HG03095 (cell line): ENCODE data around the gene SPRR5.
A peak's percentile ranks its signal among the peaks of the same experiment; 100 is the strongest.

Source experiments
- ATAC-seq: cut with Tn5 transposase; IDR thresholded peaks from one replicate; pipeline ENCODE4 v1.9.1; 2021; ENCODE audit warnings: moderate library complexity; ENCODE audit not compliant: unreplicated experiment

Gene SPRR5

DNA sequence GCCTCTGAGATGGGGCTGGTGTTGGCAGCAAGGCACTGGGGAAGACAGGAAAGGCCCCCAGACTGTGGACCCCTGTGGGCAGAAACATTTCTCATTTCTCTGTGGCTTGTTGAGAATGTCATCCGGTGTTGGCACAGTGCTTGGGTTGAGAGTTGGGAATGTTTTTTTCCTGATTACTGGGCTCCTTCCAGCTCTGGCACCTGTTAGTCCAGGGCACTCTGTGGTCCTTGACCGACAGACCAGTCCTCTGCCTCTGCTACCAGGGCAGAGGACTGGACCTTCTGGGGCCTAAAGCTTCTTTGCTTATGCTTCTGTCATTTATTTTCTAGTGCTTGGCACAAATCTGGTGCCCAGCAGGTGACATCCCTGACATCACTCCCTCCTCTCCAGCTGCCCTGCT, 4.8 kb upstream of the SPRR5 start:
- no peak for ATAC-seq

GRCh38 chr1:152946248-152946647, 758 bp upstream of the SPRR5 start:
- ATAC-seq: no peak

DNA sequence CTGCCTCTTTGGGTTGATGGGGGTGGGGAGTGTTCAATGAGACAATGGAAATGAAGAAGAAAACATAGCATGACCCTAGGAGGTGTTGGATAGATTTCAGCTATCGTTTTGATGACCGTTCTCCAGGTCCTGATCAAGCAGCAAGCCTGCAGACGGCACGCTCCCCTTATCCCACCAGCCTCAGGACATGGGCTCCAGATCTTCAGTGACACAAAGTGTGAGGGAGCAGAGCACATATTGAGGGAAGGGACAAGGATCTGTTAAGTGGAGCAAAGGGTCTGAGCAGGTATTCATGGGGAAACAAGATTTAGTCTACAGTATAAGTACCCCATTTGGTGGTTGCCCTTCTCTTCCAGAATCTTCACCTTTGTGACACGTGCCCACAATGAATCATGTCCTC, 4.7 kb downstream of the SPRR5 start:
- no peak for ATAC-seq

- no peak for ATAC-seq
Observed at GRCh38 chr1:152953761-152954160, 6.8 kb downstream of the SPRR5 start.

GRCh38 chr1:152954436-152954835, 7.4 kb downstream of the SPRR5 start:
- ATAC-seq: no peak

DNA sequence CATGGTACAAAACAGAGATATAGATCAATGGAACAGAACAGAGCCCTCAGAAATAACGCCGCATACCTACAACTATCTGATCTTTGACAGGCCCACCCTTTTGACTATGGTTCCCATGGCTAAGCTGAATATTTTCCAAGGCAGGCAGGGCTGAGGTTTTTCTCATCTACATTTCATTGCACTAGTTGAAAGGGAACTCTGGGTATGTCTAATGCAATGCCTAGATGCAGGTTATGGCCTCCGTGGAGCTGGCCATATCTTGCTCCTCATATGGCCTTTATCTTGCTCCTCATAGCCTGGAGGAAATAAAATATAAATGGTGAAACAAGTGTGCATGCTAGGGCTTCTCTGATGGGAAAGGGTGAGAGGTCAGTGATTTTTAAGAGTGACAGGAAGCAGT, 10.6 kb downstream of the SPRR5 start:
- ATAC-seq: no peak

DNA sequence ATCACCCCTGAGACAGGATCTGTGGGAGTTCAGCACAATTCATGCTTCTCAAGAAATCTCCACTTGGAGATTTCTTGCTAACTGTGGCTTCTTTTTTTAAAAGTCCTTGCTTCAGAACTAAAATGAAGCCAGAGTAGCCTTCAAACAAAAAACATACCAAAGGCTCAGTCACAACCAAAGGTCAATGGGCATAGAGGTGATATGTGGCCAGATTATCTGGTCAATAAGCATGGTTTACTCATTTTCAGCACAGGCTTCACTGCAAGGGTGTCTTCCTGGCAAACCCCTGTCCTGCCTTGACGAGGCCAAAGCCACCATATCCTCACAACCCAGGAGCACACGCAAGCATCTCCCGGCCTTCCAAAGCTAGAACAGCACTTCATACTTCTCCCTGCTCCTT, 12.3 kb downstream of the SPRR5 start:
- ATAC-seq: no peak

GRCh38 chr1:152959801-152960451, 12.9 kb downstream of the SPRR5 start:
- no peak for ATAC-seq

DNA sequence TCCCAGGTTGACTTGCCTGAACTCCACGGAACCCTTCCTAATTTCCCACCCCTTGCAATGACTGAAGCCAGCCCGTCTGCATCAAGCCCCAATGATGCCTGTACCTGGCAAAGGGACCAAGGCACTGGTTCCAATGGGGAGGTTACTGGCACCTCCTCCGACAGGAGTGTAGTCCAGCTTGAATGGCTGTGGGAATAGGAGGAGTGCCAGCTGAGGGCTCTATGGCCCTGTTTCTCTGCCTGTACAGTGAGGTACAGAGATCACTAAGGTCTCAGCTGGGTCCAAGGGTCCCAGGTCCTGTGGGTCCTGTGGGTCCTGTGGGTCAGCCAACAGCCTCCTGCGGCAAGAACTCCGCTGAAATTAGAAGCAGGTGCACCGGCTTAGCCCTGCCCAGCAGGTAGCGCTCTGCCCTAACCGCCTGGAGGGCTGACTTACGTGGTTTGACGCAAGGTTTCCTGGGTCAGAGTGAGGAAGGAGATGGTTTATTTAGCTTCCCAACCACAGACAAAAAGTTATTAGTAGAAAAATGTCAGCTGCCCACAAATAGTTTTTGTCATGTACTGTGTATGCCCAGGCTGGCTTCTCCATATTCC, 13.5 kb downstream of the SPRR5 start:
- no peak for ATAC-seq

DNA sequence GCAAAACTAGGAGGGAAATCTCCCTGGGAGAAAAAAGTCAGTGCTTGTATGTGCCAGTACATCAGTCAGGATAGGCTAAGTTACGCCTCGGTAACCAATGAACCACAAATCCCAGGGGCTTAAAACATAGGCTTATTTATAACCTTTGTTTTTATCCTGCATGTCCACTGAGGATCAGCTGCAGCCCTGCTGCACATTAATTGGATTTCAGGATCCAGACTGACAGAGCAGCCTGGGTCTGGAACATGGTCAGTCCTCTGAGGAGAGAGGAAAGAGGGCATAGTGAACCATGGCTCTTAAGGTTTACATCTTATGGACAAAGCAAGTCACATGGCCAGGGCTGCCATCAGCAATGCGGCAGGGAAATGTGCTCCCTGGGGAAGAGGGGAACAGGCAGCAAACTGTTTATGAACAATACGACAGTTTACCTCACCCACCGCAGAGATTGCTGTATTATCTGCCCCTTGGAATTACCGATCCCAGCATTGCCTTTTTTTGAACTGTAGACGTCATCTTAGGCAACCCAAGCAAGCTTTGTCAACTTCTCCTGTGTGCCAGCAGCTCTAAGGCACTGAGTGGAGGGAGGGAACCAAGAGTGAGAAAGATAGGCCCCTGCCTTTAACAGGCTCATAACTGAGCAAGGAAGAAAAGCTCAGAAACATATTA, 14.4 kb downstream of the SPRR5 start:
- ATAC-seq: no peak

- no peak for ATAC-seq
Observed at GRCh38 chr1:152962876-152963415, 15.9 kb downstream of the SPRR5 start.

GRCh38 chr1:152964536-152964935, 17.5 kb downstream of the SPRR5 start:
- no peak for ATAC-seq

- no peak for ATAC-seq
Observed at GRCh38 chr1:152965853-152966252, 18.8 kb downstream of the SPRR5 start.

DNA sequence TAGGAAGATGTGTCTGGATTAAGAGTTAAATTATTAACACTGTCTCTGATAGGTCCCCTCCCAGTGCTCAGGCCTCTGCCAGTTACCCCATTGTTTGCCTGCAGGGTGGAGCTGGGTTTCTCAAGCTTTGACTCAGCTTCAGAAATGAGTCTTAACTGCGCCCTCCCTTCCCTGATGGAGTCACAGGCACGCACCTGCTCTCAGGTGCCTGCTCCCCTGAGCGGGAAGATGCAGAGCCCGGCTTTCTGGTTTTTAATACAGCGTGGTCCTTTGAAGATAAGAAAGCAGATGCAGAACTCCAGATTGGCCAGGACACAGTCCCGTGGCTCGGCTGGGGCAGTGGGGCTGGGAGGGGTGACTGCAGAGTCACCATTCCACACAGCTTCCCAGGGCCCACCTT, 20.2 kb downstream of the SPRR5 start:
- no peak for ATAC-seq

GRCh38 chr1:152968248-152968647, 21.2 kb downstream of the SPRR5 start:
- ATAC-seq: peak; percentile 71

- no peak for ATAC-seq
Observed at GRCh38 chr1:152969036-152969435, 22.0 kb downstream of the SPRR5 start.

GRCh38 chr1:152970495-152970894, 23.5 kb downstream of the SPRR5 start, which contains the start of gene SPRR4:
Gene SPRR4, plus strand, starts transcription at chr1:152970648. Its CDS starts 1,243 bp downstream, at chr1:152971891.
- ATAC-seq: no peak

GRCh38 chr1:152972196-152972886, 25.3 kb downstream of the SPRR5 start:
- no peak for ATAC-seq

- ATAC-seq: no peak
Observed at GRCh38 chr1:152976688-152977087, 29.7 kb downstream of the SPRR5 start.

DNA sequence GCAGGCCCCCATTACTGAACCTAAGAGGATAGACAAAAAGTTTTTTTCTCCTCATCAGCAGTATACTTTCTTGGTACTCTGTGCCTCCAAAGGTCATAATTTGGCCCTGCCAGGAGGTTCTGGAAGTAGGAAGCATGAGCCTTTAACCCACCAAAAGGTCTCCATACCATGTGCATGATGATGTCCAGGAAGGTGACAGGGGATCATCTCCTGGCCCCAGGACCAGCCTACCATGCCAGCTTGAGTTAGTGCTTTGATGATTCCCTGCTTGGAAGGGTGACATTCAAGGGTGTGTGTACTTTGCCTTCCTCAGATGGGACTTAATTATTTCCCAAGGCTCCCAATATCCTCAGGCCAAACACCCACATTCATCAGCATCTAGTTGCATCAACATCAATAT, 30.6 kb downstream of the SPRR5 start:
- no peak for ATAC-seq

- ATAC-seq: no peak
Observed at GRCh38 chr1:152980676-152981075, 33.7 kb downstream of the SPRR5 start.
